Aorta (tissue), 5 donors: ENCODE results near the gene THOC6. TPM values are rescaled to one million over a fixed set of nuclear protein-coding genes. Genes with fewer than 3 reads are reported as not detected.
"Not testable (repeated sequence)": the region's sequence is repeated elsewhere in the genome, so short reads cannot be mapped to it uniquely, and the experiment has no call there.

Experiments
- ATAC-seq: fragments of 200-7000 bp; cut with Tn5 transposase; one replicate; pipeline ENCODE4 v1.9.1; 2022; ENCODE audit warnings: moderate library complexity; ENCODE audit not compliant: low FRiP score
- DNase-seq, 2 donors: peaks; one replicate each; pipeline ENCODE4 v3.0.0-alpha.2; 2020
- H3K27ac ChIP-seq, 2 donors: one replicate each; pipeline ENCODE4 v1.5.1; 2013; ENCODE audit warnings: low read length in 2 of 2, mild to moderate bottlenecking in 2 of 2, moderate library complexity in 2 of 2, control low read depth in 1 of 2, inconsistent platforms in 1 of 2, low read depth in 1 of 2
- H3K27me3 ChIP-seq, 2 donors: one replicate each; pipeline ENCODE4 v1.6.1; 2013; ENCODE audit warnings: control low read depth in 1 of 2, low read length in 1 of 2, mild to moderate bottlenecking in 1 of 2, moderate library complexity in 1 of 2; ENCODE audit not compliant: insufficient read depth in 2 of 2, control insufficient read depth in 1 of 2
- H3K36me3 ChIP-seq, 2 donors: one replicate each; pipeline ENCODE4 v1.6.1; 2013; ENCODE audit warnings: control low read depth in 1 of 2, low read length in 1 of 2, mild to moderate bottlenecking in 1 of 2; ENCODE audit not compliant: insufficient read depth in 2 of 2, control insufficient read depth in 1 of 2
- H3K4me1 ChIP-seq, 2 donors: one replicate each; pipeline ENCODE4 v1.6.1; 2013; ENCODE audit warnings: low read length in 2 of 2, control low read depth in 1 of 2, mild to moderate bottlenecking in 1 of 2, moderate library complexity in 1 of 2; ENCODE audit not compliant: insufficient read depth in 2 of 2, control insufficient read depth in 1 of 2
- H3K4me3 ChIP-seq, 2 donors: one replicate each; pipeline ENCODE4 v1.5.1; 2013; ENCODE audit warnings: low read length in 2 of 2, control low read depth in 1 of 2, mild to moderate bottlenecking in 1 of 2
- H3K9me3 ChIP-seq: one replicate; pipeline ENCODE4 v1.6.1; 2013; ENCODE audit warnings: mild to moderate bottlenecking, low read length; ENCODE audit not compliant: control insufficient read depth
- WGBS, 2 donors: extraction: QIAGEN DNeasy Blood & Tissue Kit; methylation state at CpG; one replicate each; pipeline ENCODE4 v1.1.7; 2013; 5-methylcytosine and 5-hydroxymethylcytosine counted together
- intact Hi-C, 2 donors: fragments of 100-400 bp; cut with DNase I; formaldehyde crosslinking; loops; one replicate each; pipeline versions ENCODE4 v1.14.2 to v1.15.0; 2022
- polyA plus RNA-seq, 2 donors: library from polyadenylated mRNA; stranded (reverse); fragments of 200-250 nt; gene quantifications; one replicate each; pipeline ENCODE4 v1.2.3, GENCODE V29; 2013
- total RNA-seq, 2 donors: library from RNA; stranded (reverse); fragmentation: NEBNext Ultra II Directional; extraction: Animal tissue kit (Norgen Biotek cat#: 25700); gene quantifications; one replicate each; pipeline ENCODE4 v1.2.1, GENCODE V29; 2021
- donor health status: healthy with polysubstance abuse.
- donor health status: Bipolar disorder and iron deficiency.
- donor health status: DM: no; HTN: no; CAD: no.
- donor health status: DM: no; HTN: no; CAD: no.
- donor health status: DM: yes; HTN: yes; CAD: no.

Gene THOC6
- total and polyA plus RNA-seq, 4 donors, result 18.5 to 60.6 (median 24.3) TPM

- peak; percentile 33 for ATAC-seq
These were observed 51.7 kb downstream of the THOC6 start for GRCh38 chr16:3075523-3075915.

GRCh38 chr16:3075946-3076345, 52.1 kb downstream of the THOC6 start:
- H3K4me1 ChIP-seq, DNase-seq, H3K27ac ChIP-seq, intact Hi-C loops, H3K27me3 ChIP-seq, H3K4me3 ChIP-seq, H3K9me3 ChIP-seq, H3K36me3 ChIP-seq: not testable (repeated sequence)
- ATAC-seq, result peak; percentile 50
- WGBS, 2 donors, result 88 to 89% methylated on average over 6 of the region's 6 CpGs

More at GRCh38 chr16:3075523-3075915, 51.7 kb downstream of the THOC6 start:
- Histone ChIP-seq H3K4me1 (no peaks in the 10 kb centered on the region), H3K27me3 (no peaks in the 10 kb centered on the region), H3K4me3 (no peak overlapping the region), H3K36me3 (no peaks in the 10 kb centered on the region), H3K27ac (no peak overlapping the region), H3K9me3 (no peaks in the 10 kb centered on the region)
- intact Hi-C loops, result no loop called here
- DNase-seq, result no peak
- 26% methylated on average over 10 of the region's 10 CpGs for WGBS, 2 donors

- intact Hi-C loops, result no loop called here
These were observed 52.7 kb downstream of the THOC6 start for GRCh38 chr16:3076577-3076976.

More at GRCh38 chr16:3076577-3076976, 52.7 kb downstream of the THOC6 start:
- no peak overlapping the region for H3K27ac ChIP-seq
- H3K9me3 ChIP-seq, result no peaks in the 10 kb centered on the region
- no peak for ATAC-seq
- no peaks in the 10 kb centered on the region for H3K36me3 ChIP-seq
- no peaks in the 10 kb centered on the region for H3K27me3 ChIP-seq
- DNase-seq, result no peak
- no peaks in the 10 kb centered on the region for H3K4me1 ChIP-seq
- 57 to 60% methylated on average over 6 of the region's 6 CpGs for WGBS, 2 donors
- H3K4me3 ChIP-seq, result no peak overlapping the region

Other genes with a start within 250 kb of the THOC6 start
- 100 to 1,000 TPM; 146 to 174 TPM for gene ELOB, start 246.8 kb upstream of the THOC6 start, total RNA-seq
- gene ELOB, start 246.8 kb upstream of the THOC6 start, polyA plus RNA-seq, result 100 to 1,000 TPM; 368 to 843 TPM
- not detected for gene PRSS33, start 236.5 kb upstream of the THOC6 start, total RNA-seq
- under 1 TPM in 1 of 2 donors, not detected in 1; 0.08 TPM for gene PRSS33, start 236.5 kb upstream of the THOC6 start, polyA plus RNA-seq
- not detected for gene PRSS41, start 225.6 kb upstream of the THOC6 start, total RNA-seq
- gene PRSS41, start 225.6 kb upstream of the THOC6 start, polyA plus RNA-seq, result not detected
- gene PRSS21, start 206.8 kb upstream of the THOC6 start, total RNA-seq, result not detected
- gene PRSS21, start 206.8 kb upstream of the THOC6 start, polyA plus RNA-seq, result not detected
- gene ZG16B, start 193.7 kb upstream of the THOC6 start, total RNA-seq, result under 1 TPM in 1 of 2 donors, not detected in 1; 0.48 TPM
- 1 to 10 TPM in 1 of 2 donors, not detected in 1; 4.8 TPM for gene ZG16B, start 193.7 kb upstream of the THOC6 start, polyA plus RNA-seq
- gene PRSS22, start 165.9 kb upstream of the THOC6 start, total RNA-seq, result not detected
- 1 to 10 TPM in 1 of 2 donors, under 1 TPM in 1; 0.31 to 1.5 TPM for gene PRSS22, start 165.9 kb upstream of the THOC6 start, polyA plus RNA-seq
- gene FLYWCH2, start 140.8 kb upstream of the THOC6 start, total RNA-seq, result 10 to 100 TPM; 11.5 to 14.6 TPM
- 10 to 100 TPM; 18.8 to 32.6 TPM for gene FLYWCH2, start 140.8 kb upstream of the THOC6 start, polyA plus RNA-seq
- gene FLYWCH1, start 112.1 kb upstream of the THOC6 start, total RNA-seq, result 10 to 100 TPM; 40.6 to 72.4 TPM
- 100 to 1,000 TPM in 1 of 2 donors, 10 to 100 TPM in 1; 24.2 to 103 TPM for gene FLYWCH1, start 112.1 kb upstream of the THOC6 start, polyA plus RNA-seq
- not detected for gene KREMEN2, start 59.8 kb upstream of the THOC6 start, total RNA-seq
- gene KREMEN2, start 59.8 kb upstream of the THOC6 start, polyA plus RNA-seq, result not detected
- 1 to 10 TPM; 4.0 to 5.7 TPM for gene PAQR4, start 54.7 kb upstream of the THOC6 start, total RNA-seq
- 1 to 10 TPM; 1.5 to 2.6 TPM for gene PAQR4, start 54.7 kb upstream of the THOC6 start, polyA plus RNA-seq
- 1 to 10 TPM; 1.5 to 2.4 TPM for gene PKMYT1, start 43.6 kb upstream of the THOC6 start, total RNA-seq
- gene PKMYT1, start 43.6 kb upstream of the THOC6 start, polyA plus RNA-seq, result 1 to 10 TPM; 1.1 to 2.4 TPM
- under 1 TPM in 1 of 2 donors, not detected in 1; 0.18 TPM for gene CLDN9, start 11.1 kb upstream of the THOC6 start, total RNA-seq
- under 1 TPM in 1 of 2 donors, not detected in 1; 0.20 TPM for gene CLDN9, start 11.1 kb upstream of the THOC6 start, polyA plus RNA-seq
- gene CLDN6, start 5.9 kb upstream of the THOC6 start, total RNA-seq, result not detected
- gene CLDN6, start 5.9 kb upstream of the THOC6 start, polyA plus RNA-seq, result not detected
- 100 to 1,000 TPM in 1 of 2 donors, 10 to 100 TPM in 1; 60.4 to 271 TPM for gene TNFRSF12A, start 3.7 kb upstream of the THOC6 start, total RNA-seq
- gene TNFRSF12A, start 3.7 kb upstream of the THOC6 start, polyA plus RNA-seq, result 100 to 1,000 TPM in 1 of 2 donors, 10 to 100 TPM in 1; 84.9 to 107 TPM
- gene HCFC1R1, start 93 bp upstream of the THOC6 start, total RNA-seq, result 10 to 100 TPM; 88.5 to 99.7 TPM
- gene HCFC1R1, start 93 bp upstream of the THOC6 start, polyA plus RNA-seq, result 100 to 1,000 TPM; 299 to 303 TPM
- under 1 TPM; 0.10 to 0.18 TPM for gene BICDL2, start 12.9 kb downstream of the THOC6 start, total RNA-seq
- gene BICDL2, start 12.9 kb downstream of the THOC6 start, polyA plus RNA-seq, result 1 to 10 TPM in 1 of 2 donors, under 1 TPM in 1; 0.05 to 3.6 TPM
- 10 to 100 TPM in 1 of 2 donors, 1 to 10 TPM in 1; 3.2 to 11.4 TPM for gene MMP25, start 22.5 kb downstream of the THOC6 start, total RNA-seq
- under 1 TPM; 0.36 to 0.75 TPM for gene MMP25, start 22.5 kb downstream of the THOC6 start, polyA plus RNA-seq
- 10 to 100 TPM; 30.2 to 71.6 TPM for gene IL32, start 41.6 kb downstream of the THOC6 start, total RNA-seq
- gene IL32, start 41.6 kb downstream of the THOC6 start, polyA plus RNA-seq, result 100 to 1,000 TPM in 1 of 2 donors, 10 to 100 TPM in 1; 18.2 to 137 TPM
- not detected for gene ZSCAN10, start 75.3 kb downstream of the THOC6 start, total RNA-seq
- not detected for gene ZSCAN10, start 75.3 kb downstream of the THOC6 start, polyA plus RNA-seq
- gene ZNF205, start 88.6 kb downstream of the THOC6 start, total RNA-seq, result 10 to 100 TPM in 1 of 2 donors, 1 to 10 TPM in 1; 7.1 to 10.0 TPM
- 10 to 100 TPM in 1 of 2 donors, 1 to 10 TPM in 1; 8.9 to 36.6 TPM for gene ZNF205, start 88.6 kb downstream of the THOC6 start, polyA plus RNA-seq
- 1 to 10 TPM; 8.0 to 8.6 TPM for gene ZNF213, start 111.0 kb downstream of the THOC6 start, total RNA-seq
- 1 to 10 TPM; 2.3 to 5.6 TPM for gene ZNF213, start 111.0 kb downstream of the THOC6 start, polyA plus RNA-seq
- not detected for gene OR1F1, start 164.2 kb downstream of the THOC6 start, total RNA-seq
- gene OR1F1, start 164.2 kb downstream of the THOC6 start, polyA plus RNA-seq, result not detected
- gene ZNF200, start 211.1 kb downstream of the THOC6 start, total RNA-seq, result 1 to 10 TPM; 7.4 to 8.1 TPM
- gene ZNF200, start 211.1 kb downstream of the THOC6 start, polyA plus RNA-seq, result 1 to 10 TPM; 4.0 to 4.5 TPM
- gene MEFV, start 232.6 kb downstream of the THOC6 start, total RNA-seq, result 1 to 10 TPM; 2.9 to 4.5 TPM
- 1 to 10 TPM in 1 of 2 donors, under 1 TPM in 1; 0.20 to 1.6 TPM for gene MEFV, start 232.6 kb downstream of the THOC6 start, polyA plus RNA-seq